WERI-Rb-1 (cell line): ENCODE data around the gene TBRG1.

Experiments used
- DNase-seq: peaks from one replicate; pipeline ENCODE4 v3.0.0-alpha.2; 2020
- H3K27ac ChIP-seq: fragments of 250-450 bp; sonication (Bioruptor Pico); 2 replicates; pipeline ENCODE4 v1.5.1; 2020; ENCODE audit warnings: mild to moderate bottlenecking, moderate library complexity
- H3K27me3 ChIP-seq: fragments of 250-450 bp; sonication (Bioruptor Pico); 2 replicates; pipeline ENCODE4 v1.5.1; 2021; ENCODE audit warnings: mild to moderate bottlenecking, low read depth, moderate library complexity; ENCODE audit not compliant: insufficient read depth, severe bottlenecking
- H3K36me3 ChIP-seq: fragments of 250-450 bp; sonication (Bioruptor Pico); 2 replicates; pipeline ENCODE4 v1.5.1; 2020; ENCODE audit warnings: mild to moderate bottlenecking, moderate library complexity
- H3K4me3 ChIP-seq: 2 replicates; pipeline ENCODE4 v1.5.1; 2011; ENCODE audit warnings: low read depth, mild to moderate bottlenecking, control low read depth, low read length
- H3K9me3 ChIP-seq: fragments of 250-450 bp; sonication (Bioruptor Pico); 2 replicates; pipeline ENCODE4 v1.5.1; 2021; ENCODE audit warnings: mild to moderate bottlenecking, moderate library complexity; ENCODE audit not compliant: severe bottlenecking
- TF ChIP-seq, protein P1 (sequence below): IDR thresholded peaks from 2 replicates; pipeline ENCODE4 v1.5.1; 2011; ENCODE audit warnings: low read depth, mild to moderate bottlenecking, control low read depth, inconsistent platforms, low read length

Gene TBRG1

DNA sequence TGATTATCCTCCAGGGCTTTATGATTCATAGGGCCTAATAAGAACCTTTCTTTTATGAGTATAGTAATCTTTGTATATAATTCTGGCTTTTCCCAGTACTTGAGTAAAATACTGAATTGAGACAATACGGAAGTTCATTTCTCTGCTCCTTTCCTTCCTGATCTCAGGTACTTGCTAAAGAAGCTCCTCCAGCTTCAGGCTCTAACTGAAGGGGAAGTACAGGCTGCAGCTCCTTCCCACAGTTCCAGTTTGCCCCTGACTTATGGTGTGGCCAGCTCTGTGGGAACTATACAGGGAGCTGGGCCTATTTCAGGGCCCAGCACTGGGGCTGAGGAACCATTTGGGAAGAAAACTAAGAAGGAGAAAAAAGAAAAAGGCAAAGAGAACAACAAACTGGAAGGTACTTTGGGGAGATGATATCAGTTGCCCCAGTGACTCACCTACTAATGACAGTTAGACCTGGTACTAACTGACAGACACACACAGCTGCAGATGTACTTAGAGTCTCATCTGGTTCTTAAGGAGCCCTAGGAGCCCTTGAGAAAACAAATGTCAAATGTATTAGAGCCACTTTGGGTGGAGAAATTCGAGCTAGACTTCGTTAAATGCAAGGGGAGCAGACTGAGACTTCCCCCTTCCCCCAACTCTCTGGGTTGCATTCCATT lies 3.0 kb downstream of the TBRG1 start:
- no peak overlapping the region for H3K27ac ChIP-seq
- no peaks in the 10 kb centered on the region for H3K9me3 ChIP-seq
- TF ChIP-seq, protein P1, sequence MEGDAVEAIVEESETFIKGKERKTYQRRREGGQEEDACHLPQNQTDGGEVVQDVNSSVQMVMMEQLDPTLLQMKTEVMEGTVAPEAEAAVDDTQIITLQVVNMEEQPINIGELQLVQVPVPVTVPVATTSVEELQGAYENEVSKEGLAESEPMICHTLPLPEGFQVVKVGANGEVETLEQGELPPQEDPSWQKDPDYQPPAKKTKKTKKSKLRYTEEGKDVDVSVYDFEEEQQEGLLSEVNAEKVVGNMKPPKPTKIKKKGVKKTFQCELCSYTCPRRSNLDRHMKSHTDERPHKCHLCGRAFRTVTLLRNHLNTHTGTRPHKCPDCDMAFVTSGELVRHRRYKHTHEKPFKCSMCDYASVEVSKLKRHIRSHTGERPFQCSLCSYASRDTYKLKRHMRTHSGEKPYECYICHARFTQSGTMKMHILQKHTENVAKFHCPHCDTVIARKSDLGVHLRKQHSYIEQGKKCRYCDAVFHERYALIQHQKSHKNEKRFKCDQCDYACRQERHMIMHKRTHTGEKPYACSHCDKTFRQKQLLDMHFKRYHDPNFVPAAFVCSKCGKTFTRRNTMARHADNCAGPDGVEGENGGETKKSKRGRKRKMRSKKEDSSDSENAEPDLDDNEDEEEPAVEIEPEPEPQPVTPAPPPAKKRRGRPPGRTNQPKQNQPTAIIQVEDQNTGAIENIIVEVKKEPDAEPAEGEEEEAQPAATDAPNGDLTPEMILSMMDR = no peak
- H3K27me3 ChIP-seq = no peaks in the 10 kb centered on the region
- H3K36me3 ChIP-seq = peaks cover 47% of the 10 kb centered on the region
- no peak for DNase-seq
- H3K4me3 ChIP-seq = no peak overlapping the region

- TF ChIP-seq, protein P1 = no peak
- H3K27me3 ChIP-seq = no peaks in the 10 kb centered on the region
- no peak for DNase-seq
- no peak overlapping the region for H3K27ac ChIP-seq
- H3K4me3 ChIP-seq = no peak overlapping the region
- H3K9me3 ChIP-seq = no peaks in the 10 kb centered on the region
- peaks cover 65% of the 10 kb centered on the region for H3K36me3 ChIP-seq
Measured at GRCh38 chr11:124627546-124627945, 4.9 kb downstream of the TBRG1 start.

DNA sequence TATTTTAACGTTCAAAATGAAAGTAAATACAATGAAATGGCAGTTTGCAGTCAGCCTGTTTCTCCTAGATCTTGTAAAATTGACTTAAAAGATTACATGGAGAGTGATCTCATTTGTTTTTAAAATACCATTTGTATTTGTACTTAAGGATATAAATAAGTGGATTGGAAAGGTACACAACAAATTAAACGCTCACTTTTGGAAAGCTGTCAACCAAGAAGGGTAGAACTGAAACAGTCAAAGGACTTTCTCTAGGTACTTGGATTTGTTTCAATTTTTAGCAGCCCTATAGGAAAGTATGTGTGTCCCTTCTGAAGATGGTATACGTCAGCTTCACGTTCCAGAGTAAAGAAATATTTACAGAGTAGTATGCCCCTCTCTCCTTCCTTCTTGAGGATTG lies 7.3 kb downstream of the TBRG1 start:
- H3K36me3 ChIP-seq = peaks cover 82% of the 10 kb centered on the region
- no peaks in the 10 kb centered on the region for H3K9me3 ChIP-seq
- no peak overlapping the region for H3K4me3 ChIP-seq
- no peaks in the 10 kb centered on the region for H3K27me3 ChIP-seq
- TF ChIP-seq, protein P1 = no peak
- no peak for DNase-seq
- H3K27ac ChIP-seq = no peak overlapping the region

- Histone ChIP-seq H3K36me3 (peaks cover 66% of the 10 kb centered on the region), H3K27ac (no peak overlapping the region), H3K4me3 (no peak overlapping the region), H3K9me3 (no peaks in the 10 kb centered on the region), H3K27me3 (no peaks in the 10 kb centered on the region)
- DNase-seq = no peak
- TF ChIP-seq, protein P1 = no peak
Measured at GRCh38 chr11:124633355-124633754, 10.7 kb downstream of the TBRG1 start.

GRCh38 chr11:124635932-124636331 lies 13.3 kb downstream of the TBRG1 start:
- H3K27ac ChIP-seq = no peak overlapping the region
- no peaks in the 10 kb centered on the region for H3K27me3 ChIP-seq
- TF ChIP-seq, protein P1 = no peak
- peaks cover 4% of the 10 kb centered on the region for H3K9me3 ChIP-seq
- H3K36me3 ChIP-seq = peaks cover 50% of the 10 kb centered on the region
- DNase-seq = no peak
- no peak overlapping the region for H3K4me3 ChIP-seq

DNA sequence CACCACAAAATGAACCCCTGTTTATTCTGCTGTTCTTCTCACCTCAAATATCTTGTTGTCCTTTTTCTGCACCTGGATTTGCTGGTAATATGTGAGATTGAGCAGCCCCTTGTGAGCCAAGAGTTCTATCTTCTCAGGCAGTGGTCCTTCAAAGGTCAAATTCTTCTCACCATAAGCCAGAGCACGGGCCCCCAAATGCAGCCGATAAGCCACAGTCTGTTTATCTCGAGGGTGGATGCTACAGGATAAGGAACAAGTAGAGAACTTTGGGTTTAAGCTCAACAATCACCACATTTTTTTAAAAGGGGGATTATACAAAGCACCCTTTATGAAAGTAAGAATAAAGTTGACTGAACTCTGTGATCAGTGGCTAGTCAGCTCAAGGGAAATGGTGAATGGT lies 15.8 kb downstream of the TBRG1 start:
- H3K4me3 ChIP-seq = no peak overlapping the region
- H3K27ac ChIP-seq = no peak overlapping the region
- H3K9me3 ChIP-seq = peaks cover 5% of the 10 kb centered on the region
- H3K27me3 ChIP-seq = no peaks in the 10 kb centered on the region
- H3K36me3 ChIP-seq = peaks cover 25% of the 10 kb centered on the region
- no peak for DNase-seq
- TF ChIP-seq, protein P1 = no peak
